ENCODE data around the gene MYPOP. TPM values are rescaled to one million over a fixed set of nuclear protein-coding genes. Genes with fewer than 3 reads are reported as not detected.

MYPOP gene
- total RNA-seq, 8 experiments from 2014 or later: 2.1 to 6.1 (median 2.6) TPM

DNA sequence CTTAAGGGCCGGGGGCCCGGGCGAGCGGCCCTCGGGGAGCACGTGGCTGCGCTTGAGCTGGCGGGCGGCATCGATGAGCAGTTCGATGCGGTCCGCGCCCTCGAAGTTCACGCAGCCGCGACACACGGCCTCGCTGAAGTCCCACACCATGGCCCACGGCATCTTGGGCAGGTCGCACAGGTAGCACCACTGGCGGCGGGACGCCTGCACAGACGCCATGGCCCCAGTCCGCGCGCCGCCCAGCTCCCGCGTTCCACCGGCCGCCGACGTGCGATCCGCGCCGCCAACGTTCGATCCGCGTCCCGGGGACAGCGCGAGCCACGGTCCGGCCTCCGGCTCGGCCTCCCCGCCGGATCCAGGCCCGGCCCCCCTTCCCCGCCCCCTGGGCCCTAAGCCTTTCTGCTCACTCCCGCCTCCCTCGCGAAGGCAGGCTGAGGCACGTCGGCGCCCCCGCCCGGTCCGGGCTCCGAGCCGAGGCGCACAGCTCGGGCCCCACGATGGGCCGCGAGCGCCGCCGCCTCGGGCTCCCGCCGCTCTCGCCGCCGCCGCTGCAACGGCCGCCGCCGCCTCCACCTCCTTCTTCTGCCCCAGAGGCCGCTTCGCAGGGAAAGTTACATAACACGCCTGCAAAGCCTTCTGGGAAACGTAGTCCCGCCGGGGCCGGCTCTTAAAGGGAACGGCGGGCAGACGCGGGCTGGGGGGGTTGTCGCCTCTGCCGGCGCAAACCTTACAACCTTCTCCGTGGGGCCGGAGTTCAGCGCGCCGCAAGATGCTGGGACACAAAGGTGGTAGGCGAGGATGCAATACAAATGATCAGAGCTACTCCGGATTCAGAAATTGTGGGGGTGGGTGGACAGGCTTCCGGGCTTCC is 16.6 kb downstream of the MYPOP start, which contains the start of gene IRF2BP1:
Gene IRF2BP1, minus strand, starts transcription at position 586 of the 871 bp plus-strand sequence. Its CDS starts 367 bp downstream, at position 219.
- peaks cover 30 to 37% of the 10 kb centered on the region in 2 donors for H3K4me1 ChIP-seq (replicated peaks in 1 of 2)
- 0% methylated on average over 5 to 33 of the region's 107 CpGs; no CpG with 5 or more reads in 7 of the 10 experiments for WGBS, 10 experiments
- in situ Hi-C loops (cut with MboI; ENCODE audit: low pct_unique_long_range_greater_than_20kb in 2 of 9, low sequenced_read_pairs in 9 of 9, unreplicated experiment in 9 of 9): no loop called here
- H3K4me3 ChIP-seq: peak within 1 kb of the TSS; percentile 56 to 95 (median 86)
- peak; percentile 71 to 81 (median 76) for ATAC-seq (replicated peaks in 6 of 8)
- H3K27ac ChIP-seq: peak within 1 kb of the TSS; percentile 84 to 85

DNA sequence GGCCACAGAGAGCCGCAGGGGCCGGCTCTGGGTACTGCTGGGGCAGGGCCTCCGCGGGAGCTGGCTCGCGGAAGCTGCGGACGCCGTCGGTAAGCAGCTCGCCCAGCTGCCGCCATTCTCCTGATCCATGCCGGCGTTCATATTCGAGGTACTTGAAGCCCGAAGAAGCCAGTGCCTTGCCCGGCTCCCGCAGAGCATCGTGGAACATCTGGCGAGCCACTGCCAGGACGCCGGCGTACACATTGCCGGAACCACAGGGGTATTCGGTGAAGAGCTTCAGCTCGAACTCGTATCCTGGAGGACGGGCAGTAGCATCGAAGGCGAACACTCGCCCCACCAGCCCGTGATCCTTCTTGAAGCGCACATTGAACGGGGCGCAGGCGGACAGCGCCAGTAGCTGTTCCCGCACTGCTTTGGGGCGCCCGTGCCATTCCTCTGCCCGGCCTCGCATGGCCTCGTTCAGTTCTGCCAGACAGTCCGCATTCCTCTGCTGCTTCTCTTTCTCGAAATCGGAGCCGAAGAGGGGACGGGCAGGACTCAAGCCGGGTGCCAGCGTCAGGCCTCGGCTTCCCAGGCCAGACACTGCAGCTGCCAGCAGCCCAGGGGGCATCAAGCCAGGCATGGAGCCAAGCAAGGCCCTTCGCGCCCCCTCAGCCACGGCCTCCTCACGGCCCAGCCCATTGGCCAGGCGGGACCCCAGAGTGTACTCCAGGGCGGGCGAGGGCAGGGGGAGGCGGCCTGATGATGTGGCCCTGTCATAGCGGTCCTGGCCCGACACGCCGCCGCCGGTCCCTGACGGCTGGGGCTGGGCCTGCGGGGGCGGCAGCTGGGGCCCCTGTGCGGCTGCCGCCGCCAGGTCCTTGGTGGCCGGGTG is 17.5 kb downstream of the MYPOP start:
- in situ Hi-C loops (cut with MboI; ENCODE audit: low pct_unique_long_range_greater_than_20kb in 2 of 9, low sequenced_read_pairs in 9 of 9, unreplicated experiment in 9 of 9): no loop called here
- H3K4me3 ChIP-seq: peak overlapping the region; percentile 56 to 95 (median 86)
- 76 to 100% (median 87%) methylated on average over 1 to 17 of the region's 72 CpGs; no CpG with 5 or more reads in 4 of the 10 experiments for WGBS, 10 experiments
- ATAC-seq (replicated peaks in 6 of 8): peak in 7 of 8 experiments; percentile 1 to 53 (median 33)
- H3K27ac ChIP-seq: peak overlapping the region; percentile 82 to 85
- peaks cover 30 to 37% of the 10 kb centered on the region in 2 donors for H3K4me1 ChIP-seq (replicated peaks in 1 of 2)

DNA sequence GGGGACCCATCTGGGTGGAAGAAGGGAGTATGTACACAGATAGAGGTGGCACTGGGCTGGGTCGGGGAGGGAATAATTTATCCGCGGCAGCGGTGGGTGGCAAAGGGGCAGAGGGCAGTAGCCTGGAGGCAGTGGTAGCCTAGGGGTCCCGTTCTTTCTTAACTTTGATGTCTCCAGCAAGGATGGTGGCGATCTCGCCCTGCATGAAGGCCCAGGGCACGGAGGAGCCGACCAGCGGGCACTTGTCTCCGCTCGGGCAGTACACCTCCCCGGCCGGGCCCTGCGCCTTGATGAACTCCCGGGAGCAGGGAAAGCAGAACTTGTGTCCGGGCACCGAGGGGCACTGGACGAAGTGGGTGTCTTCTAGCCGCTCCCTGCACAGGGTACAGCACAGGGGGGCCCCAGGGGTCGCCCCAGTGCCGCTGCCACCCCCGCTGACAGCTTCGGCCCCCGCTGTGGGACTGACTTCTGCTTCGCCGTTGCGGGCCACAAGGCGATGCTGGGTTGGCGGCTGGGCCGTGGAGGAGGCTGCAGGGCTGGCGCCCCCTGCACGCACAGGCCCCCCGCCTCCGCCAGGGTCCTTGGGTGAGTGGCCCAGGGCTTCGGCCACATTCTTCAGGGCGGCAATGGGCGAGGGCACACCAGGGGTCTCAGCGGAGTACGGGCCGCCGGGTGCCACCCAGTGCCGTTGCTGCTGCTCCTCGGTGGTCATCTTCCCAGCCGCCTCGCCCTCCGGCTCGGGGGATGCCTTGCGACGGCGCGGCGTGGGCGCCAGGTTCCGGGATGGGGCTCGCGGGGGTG is 18.3 kb downstream of the MYPOP start:
- WGBS, 10 experiments: 60 to 100% (median 90%) methylated on average over 1 to 9 of the region's 57 CpGs; no CpG with 5 or more reads in 7 of the 10 experiments
- ATAC-seq (replicated peaks in 6 of 8): no peak
- H3K4me3 ChIP-seq: peak overlapping the region in 1 of 5 donors; percentile 89
- in situ Hi-C loops (cut with MboI; ENCODE audit: low pct_unique_long_range_greater_than_20kb in 2 of 9, low sequenced_read_pairs in 9 of 9, unreplicated experiment in 9 of 9): no loop called here
- H3K27ac ChIP-seq: no peak overlapping the region
- H3K4me1 ChIP-seq (replicated peaks in 1 of 2): peaks cover 30 to 37% of the 10 kb centered on the region in 2 donors

DNA sequence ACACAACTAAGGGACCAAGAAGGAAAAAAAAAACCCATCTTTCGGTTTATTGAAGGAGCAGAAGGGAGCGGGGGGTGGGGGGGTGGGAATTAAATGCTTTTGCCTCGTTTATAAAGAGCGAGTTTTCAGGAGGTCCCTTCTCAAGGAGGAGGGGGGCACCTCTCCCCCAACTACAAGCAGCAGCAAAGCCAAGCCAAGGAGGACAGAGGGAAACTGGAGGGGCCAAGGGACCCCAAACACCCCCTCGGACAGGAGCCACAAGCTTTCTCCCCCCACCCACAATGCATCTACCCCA is 18.9 kb downstream of the MYPOP start:
- peaks cover 30 to 37% of the 10 kb centered on the region in 2 donors for H3K4me1 ChIP-seq (replicated peaks in 1 of 2)
- in situ Hi-C loops (cut with MboI; ENCODE audit: low pct_unique_long_range_greater_than_20kb in 2 of 9, low sequenced_read_pairs in 9 of 9, unreplicated experiment in 9 of 9): no loop called here
- H3K27ac ChIP-seq: no peak overlapping the region
- peak overlapping the region in 1 of 5 donors; percentile 28 for H3K4me3 ChIP-seq
- no CpG with 5 or more reads among the region's 5 CpGs for WGBS, 10 experiments
- no peak for ATAC-seq (replicated peaks in 6 of 8)

DNA sequence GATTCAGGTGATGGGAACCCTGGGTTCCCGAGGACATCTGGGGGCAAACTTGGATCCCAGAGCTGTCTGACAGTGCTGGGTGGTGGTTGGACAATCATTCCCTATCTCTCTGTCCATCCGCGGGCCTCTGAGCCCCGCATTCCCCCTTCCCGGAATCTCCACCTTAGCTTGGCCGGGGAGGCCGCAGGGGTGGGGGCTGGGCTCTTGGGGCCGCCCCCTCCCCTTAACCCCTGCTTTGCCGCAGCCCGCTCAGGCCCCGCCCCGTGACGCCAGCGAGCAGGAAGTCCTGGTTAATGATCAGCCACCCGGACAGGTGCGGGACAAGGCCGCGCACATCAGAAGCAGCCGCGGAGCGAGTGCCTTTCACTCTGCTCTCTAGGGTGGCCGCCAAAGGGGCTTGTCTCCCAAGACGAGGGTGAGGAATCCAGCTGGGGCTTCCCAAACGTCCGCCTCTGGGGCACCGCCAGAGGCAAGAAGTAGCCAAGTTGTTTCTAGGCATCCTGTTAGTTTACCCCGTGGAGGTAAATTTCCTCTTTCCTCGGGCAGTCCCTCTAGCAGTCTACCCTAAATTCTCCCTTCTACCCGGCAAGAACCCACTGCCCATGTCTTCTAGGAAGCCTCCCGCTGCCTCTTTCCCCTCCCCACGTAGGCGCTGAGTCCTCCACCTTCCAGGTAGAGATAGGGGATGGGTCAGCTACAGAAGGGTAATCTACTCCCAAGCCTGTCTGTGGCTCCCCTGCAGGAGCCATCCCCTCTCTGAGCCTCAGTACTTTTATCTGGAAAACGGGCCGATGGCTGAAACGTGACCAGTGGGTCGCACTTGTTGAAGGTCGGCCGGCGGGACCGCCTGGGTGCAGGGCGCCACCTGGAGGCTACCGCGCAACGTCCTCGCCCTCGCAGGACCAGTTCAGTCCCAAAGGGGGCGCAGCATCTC is 19.5 kb downstream of the MYPOP start:
- H3K4me3 ChIP-seq: peak overlapping the region in 3 of 5 donors; percentile 19 to 28 (median 20)
- H3K4me1 ChIP-seq (replicated peaks in 1 of 2): peaks cover 30 to 37% of the 10 kb centered on the region in 2 donors
- in situ Hi-C loops (cut with MboI; ENCODE audit: low pct_unique_long_range_greater_than_20kb in 2 of 9, low sequenced_read_pairs in 9 of 9, unreplicated experiment in 9 of 9): no loop called here
- H3K27ac ChIP-seq: peak overlapping the region in 1 of 2 donors; percentile 2
- peak in 6 of 8 experiments; percentile 1 to 7 (median 1) for ATAC-seq (replicated peaks in 6 of 8)
- 13 to 17% (median 17%) methylated on average over 1 to 20 of the region's 47 CpGs; no CpG with 5 or more reads in 7 of the 10 experiments for WGBS, 10 experiments

- WGBS, 10 experiments: 0 to 100% (median 33%) methylated on average over 1 to 2 of the region's 4 CpGs; no CpG with 5 or more reads in 3 of the 10 experiments
- ATAC-seq (replicated peaks in 6 of 8): no peak
- Histone ChIP-seq H3K27ac (no peak overlapping the region), H3K4me3 (peak overlapping the region in 2 of 5 donors; percentile 19 to 28), H3K4me1 (replicated peaks in 1 of 2) (peaks cover 28 to 37% of the 10 kb centered on the region in 2 donors)
- in situ Hi-C loops (cut with MboI; ENCODE audit: low pct_unique_long_range_greater_than_20kb in 2 of 9, low sequenced_read_pairs in 9 of 9, unreplicated experiment in 9 of 9): no loop called here
Observed at GRCh38 chr19:45881909-45882528, 20.4 kb downstream of the MYPOP start.

- in situ Hi-C loops (cut with MboI; ENCODE audit: low pct_unique_long_range_greater_than_20kb in 2 of 9, low sequenced_read_pairs in 9 of 9, unreplicated experiment in 9 of 9): no loop called here
- peaks cover 35 to 44% of the 10 kb centered on the region in 2 donors for H3K4me1 ChIP-seq (replicated peaks in 1 of 2)
- no peak overlapping the region for H3K27ac ChIP-seq
- WGBS, 10 experiments: 63 to 86% (median 72%) methylated on average over 3 to 10 of the region's 10 CpGs; no CpG with 5 or more reads in 1 of the 10 experiments
- no peak for ATAC-seq (replicated peaks in 6 of 8)
- no peak overlapping the region for H3K4me3 ChIP-seq
Observed at GRCh38 chr19:45881082-45881908, 21.1 kb downstream of the MYPOP start.

GRCh38 chr19:45879971-45880370 is 22.4 kb downstream of the MYPOP start:
- in situ Hi-C loops (cut with MboI; ENCODE audit: low pct_unique_long_range_greater_than_20kb in 2 of 9, low sequenced_read_pairs in 9 of 9, unreplicated experiment in 9 of 9): no loop called here
- Histone ChIP-seq H3K4me3 (no peak overlapping the region), H3K27ac (no peak overlapping the region), H3K4me1 (replicated peaks in 1 of 2) (peaks cover 36 to 44% of the 10 kb centered on the region in 2 donors)
- ATAC-seq (replicated peaks in 6 of 8): no peak
- WGBS, 10 experiments: 60 to 100% (median 92%) methylated on average over 1 to 2 of the region's 2 CpGs; no CpG with 5 or more reads in 7 of the 10 experiments

DNA sequence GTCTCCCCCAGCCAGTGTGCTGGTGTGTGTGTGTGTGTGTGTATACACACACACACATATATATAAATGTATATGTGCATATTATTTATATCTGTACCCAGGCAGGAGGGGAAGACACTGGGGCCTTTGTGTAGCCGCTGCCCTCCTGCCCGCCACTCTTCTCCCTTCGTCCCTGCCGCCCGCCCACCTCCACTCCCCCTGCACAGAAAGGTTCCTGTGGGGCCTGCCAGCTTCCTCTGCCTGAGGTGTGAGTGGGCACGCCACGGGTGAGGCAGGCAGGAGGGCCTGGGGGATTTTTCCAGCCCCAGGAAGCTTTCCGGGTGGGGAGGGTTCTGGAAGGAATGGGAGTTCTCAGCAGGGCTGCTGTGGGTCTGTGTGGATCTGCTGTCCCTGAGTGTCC is 23.4 kb downstream of the MYPOP start:
- no CpG with 5 or more reads among the region's 8 CpGs for WGBS, 10 experiments
- H3K4me1 ChIP-seq (replicated peaks in 1 of 2): peaks cover 27 to 36% of the 10 kb centered on the region in 2 donors
- H3K27ac ChIP-seq: no peak overlapping the region
- ATAC-seq (replicated peaks in 6 of 8): peak in 1 of 8 experiments; percentile 53
- H3K4me3 ChIP-seq: no peak overlapping the region
- in situ Hi-C loops (cut with MboI; ENCODE audit: low pct_unique_long_range_greater_than_20kb in 2 of 9, low sequenced_read_pairs in 9 of 9, unreplicated experiment in 9 of 9): no loop called here

GRCh38 chr19:45878043-45878794 is 24.2 kb downstream of the MYPOP start:
- Histone ChIP-seq H3K27ac (no peak overlapping the region), H3K4me1 (replicated peaks in 1 of 2) (peaks cover 21 to 30% of the 10 kb centered on the region in 2 donors), H3K4me3 (no peak overlapping the region)
- ATAC-seq (replicated peaks in 6 of 8): peak in 3 of 8 experiments; percentile 7 to 15 (median 13)
- WGBS, 10 experiments: 50 to 95% (median 75%) methylated on average over 1 to 4 of the region's 11 CpGs; no CpG with 5 or more reads in 3 of the 10 experiments
- in situ Hi-C loops (cut with MboI; ENCODE audit: low pct_unique_long_range_greater_than_20kb in 2 of 9, low sequenced_read_pairs in 9 of 9, unreplicated experiment in 9 of 9): no loop called here

All from motor neuron (in vitro differentiated cells).